ENCODE measurements around the gene KANSL3.

DNA sequence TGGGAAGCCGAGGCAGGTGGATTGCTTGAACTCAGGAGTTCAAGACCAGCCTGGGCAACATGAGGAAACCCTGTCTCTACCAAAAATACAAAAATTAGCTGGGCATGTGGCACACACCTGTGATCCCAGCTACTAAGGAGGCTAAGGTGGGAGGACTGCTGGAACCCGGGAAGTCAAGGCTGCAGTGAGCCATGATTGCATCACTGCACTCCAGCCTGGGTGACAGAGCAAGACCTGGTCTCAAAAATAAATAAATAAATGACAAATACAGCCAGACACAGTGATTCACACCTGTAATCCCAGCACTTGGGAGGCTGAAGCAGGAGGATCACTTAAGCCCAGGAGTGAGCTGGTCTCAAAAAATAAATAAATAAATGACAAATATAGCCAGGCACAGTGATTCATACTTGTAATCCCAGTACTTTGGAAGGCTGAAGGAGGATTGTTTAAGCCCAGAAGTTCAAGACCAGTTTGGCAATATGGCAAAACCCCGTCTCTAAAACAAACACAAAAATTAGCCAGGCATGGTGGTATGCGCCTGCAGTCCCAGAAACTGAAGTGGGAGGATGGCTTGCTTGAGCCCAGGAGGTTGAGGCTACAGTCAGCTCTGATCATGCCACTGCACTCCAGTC lies 6.2 kb downstream of the KANSL3 start:
- TF ChIP-seq, protein P1, sequence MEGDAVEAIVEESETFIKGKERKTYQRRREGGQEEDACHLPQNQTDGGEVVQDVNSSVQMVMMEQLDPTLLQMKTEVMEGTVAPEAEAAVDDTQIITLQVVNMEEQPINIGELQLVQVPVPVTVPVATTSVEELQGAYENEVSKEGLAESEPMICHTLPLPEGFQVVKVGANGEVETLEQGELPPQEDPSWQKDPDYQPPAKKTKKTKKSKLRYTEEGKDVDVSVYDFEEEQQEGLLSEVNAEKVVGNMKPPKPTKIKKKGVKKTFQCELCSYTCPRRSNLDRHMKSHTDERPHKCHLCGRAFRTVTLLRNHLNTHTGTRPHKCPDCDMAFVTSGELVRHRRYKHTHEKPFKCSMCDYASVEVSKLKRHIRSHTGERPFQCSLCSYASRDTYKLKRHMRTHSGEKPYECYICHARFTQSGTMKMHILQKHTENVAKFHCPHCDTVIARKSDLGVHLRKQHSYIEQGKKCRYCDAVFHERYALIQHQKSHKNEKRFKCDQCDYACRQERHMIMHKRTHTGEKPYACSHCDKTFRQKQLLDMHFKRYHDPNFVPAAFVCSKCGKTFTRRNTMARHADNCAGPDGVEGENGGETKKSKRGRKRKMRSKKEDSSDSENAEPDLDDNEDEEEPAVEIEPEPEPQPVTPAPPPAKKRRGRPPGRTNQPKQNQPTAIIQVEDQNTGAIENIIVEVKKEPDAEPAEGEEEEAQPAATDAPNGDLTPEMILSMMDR (IDR thresholded peaks at IDR 0.05) = no peak
- no peak for TF ChIP-seq POLR2A (IDR thresholded peaks at IDR 0.05)
